Body of pancreas (tissue), 4 donors: ENCODE data around the gene MESP1. TPM values are rescaled to one million over a fixed set of nuclear protein-coding genes. Genes with fewer than 3 reads are reported as not detected.
A peak's percentile ranks its signal among the peaks of the same experiment; 100 is the strongest.
"Not testable (repeated sequence)": the region's sequence is repeated elsewhere in the genome, so short reads cannot be mapped to it uniquely, and the experiment has no call there.

Experiments
- ATAC-seq: fragments of 150-250 bp; one replicate; pipeline ENCODE4 v1.9.1; 2016
- DNase-seq, 4 donors: peaks; one replicate each; pipeline ENCODE4 v3.0.0-alpha.2; 2019
- H3K27ac ChIP-seq, 4 donors: fragments of 200-600 bp; sonication (generic); 1 replicate in 3 of 4; 2 replicates in 1 of 4; pipeline versions ENCODE4 v1.5.1 to v1.6.1; 2016 to 2019; ENCODE audit warnings: mild to moderate bottlenecking in 1 of 4, mixed read lengths in 1 of 4, moderate library complexity in 1 of 4
- H3K27me3 ChIP-seq, 2 donors: fragments of 200-600 bp; sonication (generic); one replicate each; pipeline ENCODE4 v1.6.0; 2016; ENCODE audit warnings: mild to moderate bottlenecking in 1 of 2
- H3K36me3 ChIP-seq, 2 donors: fragments of 200-600 bp; sonication (generic); replicated peaks in 1 of 2; 2 replicates each; pipeline ENCODE4 v1.5.1; 2016; ENCODE audit warnings: low read depth in 2 of 2; ENCODE audit not compliant: insufficient read depth in 1 of 2
- H3K4me1 ChIP-seq: fragments of 200-600 bp; sonication (generic); one replicate; pipeline ENCODE4 v1.6.0; 2016
- H3K4me3 ChIP-seq, 2 donors: fragments of 200-600 bp; sonication (generic); 1 replicate in 1 of 2; 2 replicates in 1 of 2; pipeline ENCODE4 v1.5.1; 2016 to 2019
- H3K9me3 ChIP-seq, 3 donors: fragments of 200-600 bp; sonication (generic); 1 replicate in 2 of 3; 2 replicates in 1 of 3; pipeline ENCODE4 v1.5.1; 2016
- CTCF ChIP-seq, 7 experiments: fragments of 450-650 bp in 4 of 7; fragments of 200-600 bp in 3 of 7; sonication (generic) in 3 of 7; IDR thresholded peaks; one replicate each; pipeline ENCODE4 v1.5.1; 2016 to 2019; ENCODE audit warnings: antibody characterized with exemption in 7 of 7
- POLR2A ChIP-seq, 3 donors: fragments of 450-650 bp; IDR thresholded peaks; one replicate each; pipeline ENCODE4 v1.6.1; 2016; ENCODE audit warnings: antibody characterized with exemption in 3 of 3, mild to moderate bottlenecking in 2 of 3
- WGBS, 2 donors: methylation state at CpG; one replicate each; pipeline ENCODE4 v1.1.5; 2017; 5-methylcytosine and 5-hydroxymethylcytosine counted together
- intact Hi-C: fragments of 100-400 bp; cut with DNase I; formaldehyde crosslinking; loops from one replicate; pipeline ENCODE4 v1.15.1; 2023
- total RNA-seq, 2 donors: library from RNA; depleted of rRNA; stranded (reverse); fragments of >200 nt; gene quantifications; one replicate each; pipeline ENCODE4 v1.1.0, GENCODE V29; 2016

Gene MESP1
- total RNA-seq, 2 donors from 2014 or later, result 2.1 to 4.3 TPM

DNA sequence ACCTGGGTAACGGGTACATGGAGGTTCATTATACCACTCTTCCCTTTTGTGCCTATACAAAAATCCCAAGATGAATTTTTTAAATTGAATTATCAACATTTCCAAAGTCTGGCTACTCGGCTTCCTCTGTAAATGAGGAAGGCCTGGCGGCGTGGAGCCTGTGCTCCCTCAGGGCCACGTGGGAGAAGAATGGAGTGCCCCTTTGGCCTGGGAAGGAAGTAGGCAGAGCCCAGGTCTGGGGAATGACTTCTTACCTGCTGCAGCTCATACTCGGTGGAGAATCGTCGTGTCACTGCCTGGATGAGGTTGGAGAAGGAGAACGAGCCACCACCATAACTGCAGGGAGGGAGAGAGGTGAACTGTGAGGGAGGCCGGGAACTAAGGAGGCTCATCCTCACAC, 39.2 kb upstream of the MESP1 start:
- 74 to 87% methylated on average over 10 of the region's 10 CpGs for WGBS, 2 donors
- peaks cover 3 to 25% of the 10 kb centered on the region in 2 donors for H3K36me3 ChIP-seq
- no peak overlapping the region for H3K4me3 ChIP-seq
- H3K27ac ChIP-seq, result no peak overlapping the region
- intact Hi-C loops, result no loop called here
- TF ChIP-seq CTCF (IDR thresholded peaks at IDR 0.05), result no peak
- no peak for TF ChIP-seq POLR2A (IDR thresholded peaks at IDR 0.05)
- no peaks in the 10 kb centered on the region for H3K27me3 ChIP-seq
- no peak for ATAC-seq
- peaks cover 18% of the 10 kb centered on the region for H3K4me1 ChIP-seq
- no peaks in the 10 kb centered on the region for H3K9me3 ChIP-seq
- DNase-seq, result no peak

DNA sequence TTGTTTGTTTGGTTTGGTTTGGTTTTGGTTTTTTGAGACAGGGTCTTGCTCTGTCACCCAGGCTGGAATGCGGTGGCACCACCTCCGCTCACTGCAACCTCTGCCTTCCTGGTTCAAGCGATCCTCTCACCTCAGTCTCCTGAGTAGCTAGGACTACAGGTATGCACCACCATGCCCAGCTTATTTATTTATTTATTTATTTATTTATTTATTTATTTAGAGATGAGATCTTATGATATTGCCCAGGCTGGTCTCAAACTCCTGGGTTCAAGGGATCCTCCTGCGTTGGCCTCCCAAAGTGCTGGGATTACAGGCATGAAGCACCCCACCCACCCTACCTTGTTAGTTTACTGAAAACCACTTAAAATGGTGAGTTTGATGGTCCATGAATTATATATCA, 37.5 kb upstream of the MESP1 start:
- Histone ChIP-seq H3K36me3 (peaks cover 3 to 25% of the 10 kb centered on the region in 2 donors), H3K4me1 (peaks cover 26% of the 10 kb centered on the region)
- ATAC-seq, H3K9me3 ChIP-seq, H3K4me3 ChIP-seq, H3K27ac ChIP-seq, H3K27me3 ChIP-seq, intact Hi-C loops, DNase-seq: not testable (repeated sequence)
- 98 to 100% methylated on average over 4 of the region's 4 CpGs for WGBS, 2 donors

- Histone ChIP-seq H3K4me3 (no peak overlapping the region), H3K27me3 (no peaks in the 10 kb centered on the region), H3K4me1 (peaks cover 32% of the 10 kb centered on the region), H3K36me3 (peaks cover 3 to 25% of the 10 kb centered on the region in 2 donors), H3K9me3 (no peaks in the 10 kb centered on the region), H3K27ac (no peak overlapping the region)
- ATAC-seq, result no peak
- WGBS, 2 donors, result 82 to 85% methylated on average over 3 of the region's 3 CpGs
- no peak for DNase-seq
- TF ChIP-seq POLR2A (IDR thresholded peaks at IDR 0.05), result no peak
- TF ChIP-seq CTCF (IDR thresholded peaks at IDR 0.05), result no peak
- intact Hi-C loops, result no loop called here
These were observed 36.9 kb upstream of the MESP1 start for GRCh38 chr15:89787944-89788343.

GRCh38 chr15:89785774-89786140, 34.7 kb upstream of the MESP1 start:
- peaks cover 43% of the 10 kb centered on the region for H3K4me1 ChIP-seq
- H3K27me3 ChIP-seq, result no peaks in the 10 kb centered on the region
- DNase-seq, result no peak
- no peak for TF ChIP-seq CTCF (IDR thresholded peaks at IDR 0.05)
- no peak for TF ChIP-seq POLR2A (IDR thresholded peaks at IDR 0.05)
- peak overlapping the region in 3 of 4 donors; percentile 35 to 69 (median 44) for H3K27ac ChIP-seq
- no peak overlapping the region for H3K4me3 ChIP-seq
- peaks cover 3 to 14% of the 10 kb centered on the region in 2 donors for H3K36me3 ChIP-seq
- ATAC-seq, result no peak
- H3K9me3 ChIP-seq, result no peaks in the 10 kb centered on the region
- intact Hi-C loops, result no loop called here

DNA sequence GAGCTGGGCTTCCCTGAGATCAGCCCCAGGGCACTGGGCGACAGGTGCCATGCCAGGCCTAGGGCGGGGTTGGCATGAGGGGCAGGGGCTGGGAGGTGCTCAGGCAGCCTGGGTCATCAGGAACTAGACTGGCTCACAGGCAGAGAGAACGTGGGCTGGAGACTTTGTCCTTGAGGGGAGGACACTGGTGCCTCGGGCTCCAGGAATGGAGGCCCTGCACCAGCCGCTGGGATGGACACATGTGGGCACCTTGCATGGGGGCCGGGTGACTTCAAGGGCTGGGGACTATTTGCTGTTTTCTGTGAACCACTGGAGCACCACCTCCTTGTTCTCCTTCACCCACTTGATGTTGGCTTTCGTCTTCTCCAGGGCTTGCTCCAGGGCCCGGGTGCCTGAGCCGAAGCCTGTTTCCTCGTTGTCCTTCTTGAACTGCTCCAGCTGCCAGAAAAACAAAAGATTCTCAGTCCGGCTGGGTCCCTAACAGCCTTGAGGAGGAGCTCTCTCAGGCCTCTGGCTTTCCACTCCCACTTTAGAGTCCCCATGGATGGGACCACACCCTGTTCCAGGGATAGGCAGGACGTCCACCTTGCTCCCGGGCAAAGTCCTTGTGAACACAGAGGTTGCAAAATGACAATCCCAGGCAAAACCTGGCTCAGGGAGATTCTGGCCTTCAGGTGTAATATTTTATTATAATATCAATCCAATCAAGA, 34.2 kb upstream of the MESP1 start:
- Histone ChIP-seq H3K4me3 (no peak overlapping the region), H3K4me1 (peaks cover 43% of the 10 kb centered on the region), H3K27me3 (no peaks in the 10 kb centered on the region), H3K27ac (peak overlapping the region; percentile 35 to 69 (median 50)), H3K9me3 (no peaks in the 10 kb centered on the region), H3K36me3 (peaks cover under 1 to 9% of the 10 kb centered on the region in 2 donors)
- intact Hi-C loops, result no loop called here
- 41 to 58% methylated on average over 9 to 12 of the region's 13 CpGs for WGBS, 2 donors
- ATAC-seq, result no peak
- TF ChIP-seq POLR2A (IDR thresholded peaks at IDR 0.05) (no peak), CTCF (IDR thresholded peaks at IDR 0.05) (no peak)
- peak in 1 of 4 donors; percentile 62 for DNase-seq
